Measurements from ENCODE around the gene POR.
"Not testable (repeated sequence)": the region's sequence is repeated elsewhere in the genome, so short reads cannot be mapped to it uniquely, and the experiment has no call there.

The POR gene

GRCh38 chr7:75909521-75910132, 5.3 kb upstream of the POR start:
- DNase-seq (ENCODE audit: low read depth in 2 of 2): no peak
- no peak overlapping the region for H3K4me3 ChIP-seq (replicated peaks in 1 of 2; ENCODE audit: low read depth in 2 of 2, low read length in 2 of 2)
- TF ChIP-seq CTCF (IDR thresholded peaks at IDR 0.05; ENCODE audit: low read depth, low read length): no peak

DNA sequence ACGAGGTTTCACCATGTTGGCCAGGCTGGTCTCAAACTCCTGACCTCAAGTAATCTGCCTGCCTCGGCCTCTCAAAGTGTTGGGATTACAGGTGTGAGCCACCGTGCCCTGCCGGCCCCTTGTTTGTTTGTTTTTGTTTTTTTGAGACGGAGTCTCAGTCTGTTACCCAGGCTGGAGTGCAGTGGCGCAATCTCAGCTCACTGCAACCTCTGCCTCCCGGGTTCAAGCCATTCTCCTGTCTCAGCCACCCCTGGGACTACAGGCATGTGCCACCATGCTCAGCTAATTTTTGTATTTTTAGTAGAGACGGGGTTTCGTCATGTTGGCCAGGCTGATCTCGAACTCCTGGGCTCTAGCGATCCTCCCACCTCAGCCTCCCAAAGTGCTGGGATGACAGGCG, 3.8 kb upstream of the POR start:
- not testable (repeated sequence) for DNase-seq (ENCODE audit: low read depth in 2 of 2); H3K4me3 ChIP-seq (replicated peaks in 1 of 2; ENCODE audit: low read depth in 2 of 2, low read length in 2 of 2)

- TF ChIP-seq CTCF (IDR thresholded peaks at IDR 0.05; ENCODE audit: low read depth, low read length): no peak
- no peak overlapping the region for H3K4me3 ChIP-seq (replicated peaks in 1 of 2; ENCODE audit: low read depth in 2 of 2, low read length in 2 of 2)
- no peak for DNase-seq (ENCODE audit: low read depth in 2 of 2)
Measured at GRCh38 chr7:75913437-75913836, 1.5 kb upstream of the POR start.

GRCh38 chr7:75914169-75914654, 743 bp upstream of the POR start:
- peak overlapping the region; percentile 78 to 98 for H3K4me3 ChIP-seq (replicated peaks in 1 of 2; ENCODE audit: low read depth in 2 of 2, low read length in 2 of 2)
- DNase-seq (ENCODE audit: low read depth in 2 of 2): no peak
- TF ChIP-seq CTCF (IDR thresholded peaks at IDR 0.05; ENCODE audit: low read depth, low read length): no peak

DNA sequence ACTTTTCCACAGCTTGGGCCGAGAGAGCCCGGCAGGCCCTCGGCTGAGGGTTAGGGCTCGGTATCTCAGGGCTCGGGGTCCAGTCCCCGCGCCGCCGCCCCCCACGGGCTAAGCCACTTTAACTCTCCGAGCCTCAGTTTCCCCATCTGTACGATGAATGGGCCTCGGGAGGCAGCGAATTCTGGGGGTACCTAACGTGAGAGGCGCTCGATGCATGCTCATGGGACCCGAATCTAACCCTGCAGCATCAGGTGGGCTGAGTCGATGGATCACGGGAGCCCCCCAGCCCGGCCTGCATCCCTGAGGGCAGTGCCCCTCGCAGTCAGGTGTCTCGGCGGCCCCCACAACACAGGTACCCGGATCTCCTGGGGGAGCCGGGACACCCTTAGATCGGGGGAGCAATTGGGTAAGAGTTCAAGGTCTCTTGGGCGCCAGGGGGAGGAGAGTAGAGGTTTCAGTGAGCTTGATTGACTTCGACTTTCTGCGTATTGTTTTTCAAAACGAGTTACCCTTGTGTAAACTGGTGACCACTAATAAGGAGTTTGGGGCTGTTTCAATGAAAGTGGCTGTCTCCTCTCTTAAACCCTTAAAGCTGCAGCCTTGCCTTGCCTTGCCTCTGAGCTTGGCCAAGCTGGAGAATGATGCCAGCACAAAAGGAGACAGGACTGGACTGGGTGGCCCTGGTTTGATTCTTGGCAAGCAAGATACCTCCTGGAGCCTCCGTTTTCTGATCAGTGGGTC, 631 bp downstream of the POR start:
- no peak for TF ChIP-seq CTCF (IDR thresholded peaks at IDR 0.05; ENCODE audit: low read depth, low read length)
- peak overlapping the region; percentile 98 to 100 for H3K4me3 ChIP-seq (replicated peaks in 1 of 2; ENCODE audit: low read depth in 2 of 2, low read length in 2 of 2)
- peak; percentile 32 to 62 for DNase-seq (ENCODE audit: low read depth in 2 of 2)

- DNase-seq (ENCODE audit: low read depth in 2 of 2): no peak
- peak overlapping the region; percentile 98 to 100 for H3K4me3 ChIP-seq (replicated peaks in 1 of 2; ENCODE audit: low read depth in 2 of 2, low read length in 2 of 2)
- no peak for TF ChIP-seq CTCF (IDR thresholded peaks at IDR 0.05; ENCODE audit: low read depth, low read length)
Measured at GRCh38 chr7:75916259-75916658, 1.3 kb downstream of the POR start.

Data from cardiac fibroblast (primary cell).